Putamen (tissue), 1 donor: ENCODE data around the gene FAM53B.
"Not testable (repeated sequence)": the region's sequence is repeated elsewhere in the genome, so short reads cannot be mapped to it uniquely, and the experiment has no call there.

Source experiments
- DNase-seq: peaks from one replicate; pipeline ENCODE4 v3.0.0-alpha.2; 2016; ENCODE audit warnings: low spot score

Gene FAM53B

DNA sequence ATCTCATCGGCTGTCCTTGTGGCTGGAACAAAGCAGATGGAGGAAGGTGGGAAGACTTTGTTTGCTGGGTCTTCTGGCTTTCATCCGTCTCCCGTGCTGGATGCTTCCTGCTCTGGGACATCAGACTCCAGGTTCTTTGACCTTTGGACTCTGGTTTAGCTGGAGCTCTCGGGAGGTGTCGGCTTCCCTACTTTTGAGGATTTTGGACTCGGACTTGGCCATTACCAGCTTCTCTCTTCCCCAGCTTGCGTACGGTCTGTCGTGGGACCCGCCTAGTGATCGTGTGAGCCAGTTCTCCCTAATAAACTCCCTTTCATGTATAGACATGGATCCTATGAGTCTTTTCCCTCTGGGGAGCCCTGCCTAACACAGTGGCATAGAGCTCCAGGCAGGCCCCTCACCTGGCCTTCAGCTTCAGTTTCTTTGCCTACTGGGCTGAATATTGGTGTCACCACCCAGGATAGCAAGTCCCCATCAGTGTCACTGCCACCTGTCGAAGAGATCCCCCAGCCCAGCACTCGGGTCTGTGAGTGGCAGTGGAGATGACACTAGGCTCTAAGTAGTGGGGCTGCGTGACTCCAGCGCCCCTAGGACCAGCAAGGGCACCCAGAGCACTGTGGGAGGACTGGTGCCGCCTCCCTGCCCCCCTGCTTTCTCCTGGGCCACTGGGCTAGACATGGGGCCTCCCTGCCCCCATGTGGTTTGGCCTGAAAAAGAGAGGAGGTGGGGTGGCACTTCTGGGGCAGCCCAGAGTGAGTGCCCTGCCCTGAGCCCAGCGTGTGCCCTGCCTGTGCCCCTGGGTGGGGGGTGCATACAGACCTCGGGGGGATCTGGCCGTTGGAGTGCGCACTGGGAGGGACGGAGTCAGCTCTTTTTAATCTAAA is 147.0 kb downstream of the FAM53B start:
- DNase-seq = no peak

DNA sequence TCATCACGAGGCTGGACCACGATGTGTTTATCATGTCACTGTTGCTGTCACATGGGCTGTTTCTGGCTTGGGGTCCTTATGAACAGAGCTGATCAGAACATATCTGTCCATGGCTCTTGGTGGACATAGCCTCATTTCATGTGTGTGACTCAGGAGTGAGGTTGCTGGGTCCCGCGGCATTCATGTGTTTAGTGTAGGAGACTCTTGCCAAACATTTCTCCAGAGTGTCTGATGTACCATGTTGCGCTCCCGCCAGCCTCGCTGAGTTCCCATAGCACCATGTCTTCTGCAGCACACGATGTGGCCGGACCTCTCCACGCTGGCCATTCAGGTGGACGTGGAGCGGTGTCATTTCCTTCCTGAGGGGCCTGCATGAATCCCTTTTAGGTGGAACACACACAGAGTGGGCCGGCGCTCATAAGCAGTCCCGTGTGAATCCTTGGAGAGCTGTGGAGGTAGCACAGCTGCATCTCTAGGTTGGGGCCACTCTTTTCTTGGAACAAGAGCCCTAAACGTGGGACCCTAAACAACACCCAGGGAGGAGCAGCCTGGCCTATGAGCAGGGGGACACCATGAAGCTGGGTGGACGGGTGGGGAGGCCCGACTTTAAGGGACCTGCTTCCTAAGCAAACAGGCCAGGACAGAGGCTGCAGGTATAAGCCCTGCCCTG is 147.9 kb downstream of the FAM53B start:
- no peak for DNase-seq

DNA sequence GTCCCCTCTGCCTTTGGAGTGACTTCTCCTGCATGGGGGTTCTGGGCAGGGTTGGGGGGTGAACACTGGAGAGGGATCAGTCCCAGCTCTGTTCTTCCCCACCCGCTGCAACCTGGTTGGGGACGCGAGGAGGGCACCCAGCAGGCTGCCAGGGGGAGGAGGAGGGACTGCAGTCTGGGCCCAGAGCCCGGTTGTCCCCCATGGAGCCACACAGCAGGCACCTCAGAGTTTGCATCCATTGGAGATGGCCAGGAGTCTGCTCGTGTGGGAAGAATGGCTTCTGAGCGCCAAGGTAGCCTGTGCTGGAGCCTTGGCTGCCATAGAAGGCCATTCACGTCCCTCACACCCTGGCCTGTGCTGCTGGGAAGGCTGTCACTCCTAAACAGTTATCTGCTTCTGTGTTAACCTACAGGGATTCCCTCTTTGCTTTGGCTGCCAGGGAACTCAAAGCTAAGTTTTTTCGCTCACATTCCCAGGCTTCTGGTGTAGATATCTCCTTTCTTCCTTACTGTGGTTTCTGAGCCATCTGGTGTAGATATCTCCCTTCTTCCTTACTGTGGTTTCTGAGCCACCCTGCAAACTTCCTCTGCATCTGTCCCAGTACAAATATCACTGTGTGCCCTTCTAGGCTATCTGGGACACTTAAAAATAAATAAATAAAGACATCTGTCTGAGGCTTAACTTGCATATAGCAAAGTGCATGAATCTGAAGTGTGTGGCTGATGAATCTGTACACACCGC is 148.9 kb downstream of the FAM53B start:
- no peak for DNase-seq

GRCh38 chr10:124594240-124594639 is 149.9 kb downstream of the FAM53B start:
- DNase-seq = no peak

- no peak for DNase-seq
Observed at GRCh38 chr10:124593431-124593985, 150.7 kb downstream of the FAM53B start.

- no peak for DNase-seq
Observed at GRCh38 chr10:124592736-124593430, 151.3 kb downstream of the FAM53B start.

DNA sequence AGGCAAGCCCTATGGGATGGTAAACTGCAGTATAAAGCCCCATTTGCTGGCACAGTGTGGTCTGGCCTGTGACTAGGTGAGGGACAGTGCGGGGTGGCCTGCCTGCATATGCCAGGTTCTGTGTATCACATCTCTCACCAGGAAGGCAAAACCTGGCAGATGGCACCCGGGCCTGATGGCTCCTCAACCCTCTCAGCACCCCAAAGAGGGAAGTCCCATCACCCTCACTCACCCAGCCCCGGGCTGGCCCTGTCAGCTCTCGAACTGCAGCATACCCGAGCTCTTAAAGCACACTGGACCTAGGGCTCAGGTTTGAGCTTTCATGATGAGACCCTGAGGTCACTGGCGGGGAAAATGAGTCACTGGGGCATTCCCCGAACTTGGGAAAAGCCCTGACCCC is 152.1 kb downstream of the FAM53B start:
- DNase-seq = no peak

DNA sequence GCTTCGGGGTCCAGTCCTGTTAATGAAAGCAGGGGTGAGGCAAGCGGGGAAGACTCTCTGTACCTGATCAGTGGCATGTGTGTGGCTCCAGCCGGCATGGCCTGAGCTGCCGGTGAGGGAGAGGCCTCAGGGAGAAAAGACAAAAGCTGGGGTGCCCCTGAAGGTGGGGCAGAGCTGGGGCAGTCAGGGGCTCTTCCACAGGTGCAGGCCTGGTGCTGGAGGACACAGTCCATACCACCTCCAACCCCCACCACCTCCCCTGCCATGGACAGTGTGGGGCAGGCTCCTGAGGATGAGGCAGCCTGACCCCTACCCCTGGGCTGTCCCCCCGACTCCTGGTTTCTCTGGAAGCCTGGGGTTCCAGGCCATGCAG is 153.1 kb downstream of the FAM53B start:
- no peak for DNase-seq

GRCh38 chr10:124590216-124591122 is 153.7 kb downstream of the FAM53B start:
- DNase-seq = no peak

DNA sequence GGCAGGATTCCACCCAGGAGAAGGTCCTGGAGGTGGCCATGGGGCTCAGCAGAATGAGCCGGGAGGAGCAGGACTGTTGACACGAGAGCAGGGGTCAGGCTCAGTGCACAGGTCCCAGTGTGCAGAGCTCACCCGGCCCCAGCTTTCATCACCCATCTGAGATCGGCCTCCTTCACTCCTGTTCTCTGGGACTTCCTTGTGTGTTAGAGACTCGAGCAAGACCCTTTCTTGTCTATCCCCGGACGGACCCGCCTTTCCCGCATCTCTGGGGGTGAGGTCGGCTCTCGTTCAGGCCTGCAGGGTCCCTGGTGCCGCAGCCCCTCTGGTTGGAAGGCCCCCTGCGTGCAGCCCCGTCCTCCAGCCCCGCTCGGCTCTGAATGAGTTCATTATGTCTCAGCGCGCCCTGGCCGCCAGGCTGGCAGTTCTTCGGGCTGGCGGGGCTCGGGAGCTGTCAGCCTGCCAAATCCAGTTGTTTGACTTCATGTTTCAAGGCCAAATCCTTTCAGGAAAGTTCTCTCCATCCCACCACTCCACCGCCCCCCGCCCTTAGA is 154.6 kb downstream of the FAM53B start:
- peak; percentile 65 for DNase-seq

DNA sequence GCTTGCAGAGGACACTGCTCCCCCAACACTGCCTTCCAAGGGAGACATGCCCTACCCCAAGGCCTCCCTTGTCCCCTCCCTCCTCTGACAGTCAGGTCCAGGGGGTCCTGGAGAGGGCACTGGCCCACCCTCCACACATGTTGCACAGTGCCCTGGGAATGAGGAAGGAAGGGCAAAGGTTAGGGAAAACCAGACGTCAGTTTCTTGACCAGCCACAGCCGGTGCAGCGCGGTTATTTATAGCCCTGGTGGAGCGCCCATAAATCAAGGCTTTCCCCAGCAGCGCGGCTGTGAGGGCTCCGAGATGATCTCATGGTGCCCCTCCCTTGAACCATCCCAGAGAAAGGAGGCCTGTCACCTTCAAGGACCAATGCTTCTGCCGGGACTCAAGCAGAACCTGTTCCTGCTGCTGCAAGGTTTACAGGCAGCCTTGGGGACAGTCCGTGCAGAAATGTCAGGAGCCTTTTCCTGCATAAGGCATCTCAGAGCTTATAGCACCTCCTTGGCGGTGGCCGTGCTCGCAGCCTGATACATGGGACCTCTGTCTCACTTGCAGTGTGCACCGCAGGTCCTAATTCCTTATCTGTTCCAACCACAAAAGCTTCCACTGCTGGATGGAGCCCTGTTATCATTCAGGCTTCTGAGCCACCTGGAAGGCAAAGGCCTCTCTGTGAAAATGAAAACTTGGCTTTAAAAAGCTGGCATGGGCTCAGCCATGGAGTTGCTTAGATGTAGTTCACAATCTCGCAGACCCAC is 155.3 kb downstream of the FAM53B start:
- no peak for DNase-seq

DNA sequence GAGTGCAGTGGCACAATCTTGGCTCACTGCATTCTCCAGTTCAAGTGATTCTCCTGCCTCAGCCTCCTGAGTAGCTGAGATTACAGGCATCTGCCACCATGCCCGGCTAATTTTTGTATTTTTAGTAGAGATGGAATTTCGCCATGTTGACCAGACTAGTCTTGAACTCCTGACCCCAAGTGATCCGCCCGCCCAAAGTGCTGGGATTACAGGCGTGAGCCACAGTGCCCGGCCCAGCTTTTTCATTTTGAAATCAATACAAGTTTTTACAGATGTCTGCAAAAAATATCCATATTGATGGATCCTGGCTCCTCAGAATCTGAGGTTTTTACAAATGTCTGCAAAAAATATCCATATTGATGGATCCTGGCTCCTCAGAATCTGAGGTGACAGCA is 155.8 kb downstream of the FAM53B start:
- DNase-seq = not testable (repeated sequence)

DNA sequence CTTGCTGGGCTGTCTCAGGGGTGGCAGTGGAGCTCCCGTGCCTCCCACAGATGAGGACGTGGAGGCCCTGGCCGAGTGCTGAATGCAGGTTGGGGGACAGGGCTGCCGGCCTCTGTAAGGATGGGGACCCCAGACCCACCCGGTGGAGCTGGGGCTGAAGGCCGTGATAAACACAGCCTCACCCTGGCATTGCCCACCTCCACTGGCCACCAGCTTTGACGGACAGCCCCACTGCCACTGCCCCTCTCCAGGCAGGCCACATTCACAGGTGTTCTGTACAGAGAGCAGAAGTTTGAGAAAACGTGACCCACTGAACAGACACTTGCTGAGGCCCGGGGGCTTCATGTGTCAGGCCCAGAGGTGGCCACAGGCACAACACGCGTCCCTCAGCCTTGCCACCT is 156.4 kb downstream of the FAM53B start:
- DNase-seq = no peak

- no peak for DNase-seq
Observed at GRCh38 chr10:124586142-124586541, 158.0 kb downstream of the FAM53B start.

GRCh38 chr10:124579011-124579399 is 165.2 kb downstream of the FAM53B start:
- DNase-seq = no peak

GRCh38 chr10:124578231-124579010 is 165.8 kb downstream of the FAM53B start:
- no peak for DNase-seq

GRCh38 chr10:124577651-124578050 is 166.5 kb downstream of the FAM53B start:
- DNase-seq = no peak

DNA sequence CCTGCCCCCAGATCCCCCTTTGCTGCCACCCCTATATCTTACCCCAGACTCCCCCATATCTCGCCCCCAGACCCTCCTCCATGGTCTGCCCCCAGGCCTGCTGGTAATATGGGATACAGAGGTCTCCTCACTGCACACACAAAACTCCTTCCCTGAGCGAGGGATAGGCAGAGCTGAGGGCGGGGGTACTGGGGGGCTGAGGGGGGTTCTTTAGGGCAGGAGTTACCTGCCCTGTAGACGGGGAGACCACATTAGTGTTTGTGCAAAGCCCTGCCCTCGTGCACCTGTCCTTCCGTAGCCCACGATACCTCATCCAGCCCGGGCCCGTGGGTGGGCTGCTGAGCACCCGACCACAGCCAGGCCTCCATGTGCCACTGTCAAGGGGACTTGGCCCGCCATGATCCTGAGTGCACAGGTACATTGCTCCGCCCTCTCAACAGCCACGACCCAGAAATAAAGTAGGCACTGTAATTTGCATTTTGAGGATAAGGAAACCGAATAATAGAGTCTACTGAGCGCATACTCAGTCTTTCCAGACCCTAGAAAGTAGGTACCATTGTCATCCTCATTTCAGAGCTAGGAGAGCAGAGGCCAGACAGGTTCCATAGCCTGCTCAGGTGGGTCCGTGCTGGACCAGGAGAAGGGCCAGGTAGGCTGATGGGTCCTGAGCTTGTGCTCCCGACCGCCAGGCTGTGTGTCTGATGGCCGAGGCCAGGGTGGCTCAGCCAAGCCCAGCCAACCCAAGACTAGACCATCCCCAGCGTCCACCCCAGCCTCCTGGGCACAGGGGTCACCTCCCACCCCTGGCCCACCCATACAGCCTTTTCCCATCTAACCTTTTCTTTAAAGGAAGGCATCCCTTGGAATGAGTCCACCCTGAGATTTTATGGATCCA is 167.4 kb downstream of the FAM53B start:
- DNase-seq = no peak
